ENCODE results near the gene AATK.

AATK gene

DNA sequence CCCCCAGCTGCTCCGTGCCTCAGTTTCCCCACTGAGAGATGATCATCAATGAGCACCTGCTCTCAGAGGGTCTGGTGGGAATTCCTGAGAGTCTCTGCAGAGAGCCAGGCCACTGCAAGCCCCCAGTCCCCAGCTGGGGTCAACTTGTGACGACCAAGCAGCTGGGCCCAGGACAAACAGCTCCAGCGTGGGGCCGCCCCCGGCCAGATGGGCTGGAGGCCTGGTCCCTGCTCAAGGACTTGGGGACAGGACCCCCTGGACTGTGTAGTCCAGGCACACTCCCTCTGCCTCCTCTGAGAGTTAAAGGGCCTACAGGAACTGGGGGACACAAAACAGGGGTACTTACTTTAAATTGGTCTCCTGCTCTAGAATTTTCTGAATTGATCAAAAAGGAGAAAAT lies 16.6 kb upstream of the AATK start:
- DNase-seq (ENCODE audit: low read depth) = no peak

DNA sequence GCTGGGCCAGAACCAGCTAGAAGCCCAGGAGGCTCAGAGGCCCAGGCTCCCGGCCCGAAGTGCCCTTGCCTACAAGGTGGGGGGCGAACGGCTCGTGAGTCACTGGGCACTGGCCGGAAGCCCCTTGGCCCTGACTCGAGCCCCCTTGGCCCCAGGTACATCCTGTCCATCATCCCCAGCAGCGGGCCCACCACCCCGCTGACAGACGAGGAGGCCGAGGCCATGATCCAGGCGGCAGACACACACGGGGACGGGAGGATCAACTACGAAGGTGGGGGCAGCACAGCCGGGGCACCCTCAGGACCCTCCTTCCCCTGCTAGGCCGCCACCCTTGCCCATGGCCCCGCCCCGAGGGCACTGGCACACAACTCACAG lies 15.8 kb upstream of the AATK start:
- no peak for DNase-seq (ENCODE audit: low read depth)

DNA sequence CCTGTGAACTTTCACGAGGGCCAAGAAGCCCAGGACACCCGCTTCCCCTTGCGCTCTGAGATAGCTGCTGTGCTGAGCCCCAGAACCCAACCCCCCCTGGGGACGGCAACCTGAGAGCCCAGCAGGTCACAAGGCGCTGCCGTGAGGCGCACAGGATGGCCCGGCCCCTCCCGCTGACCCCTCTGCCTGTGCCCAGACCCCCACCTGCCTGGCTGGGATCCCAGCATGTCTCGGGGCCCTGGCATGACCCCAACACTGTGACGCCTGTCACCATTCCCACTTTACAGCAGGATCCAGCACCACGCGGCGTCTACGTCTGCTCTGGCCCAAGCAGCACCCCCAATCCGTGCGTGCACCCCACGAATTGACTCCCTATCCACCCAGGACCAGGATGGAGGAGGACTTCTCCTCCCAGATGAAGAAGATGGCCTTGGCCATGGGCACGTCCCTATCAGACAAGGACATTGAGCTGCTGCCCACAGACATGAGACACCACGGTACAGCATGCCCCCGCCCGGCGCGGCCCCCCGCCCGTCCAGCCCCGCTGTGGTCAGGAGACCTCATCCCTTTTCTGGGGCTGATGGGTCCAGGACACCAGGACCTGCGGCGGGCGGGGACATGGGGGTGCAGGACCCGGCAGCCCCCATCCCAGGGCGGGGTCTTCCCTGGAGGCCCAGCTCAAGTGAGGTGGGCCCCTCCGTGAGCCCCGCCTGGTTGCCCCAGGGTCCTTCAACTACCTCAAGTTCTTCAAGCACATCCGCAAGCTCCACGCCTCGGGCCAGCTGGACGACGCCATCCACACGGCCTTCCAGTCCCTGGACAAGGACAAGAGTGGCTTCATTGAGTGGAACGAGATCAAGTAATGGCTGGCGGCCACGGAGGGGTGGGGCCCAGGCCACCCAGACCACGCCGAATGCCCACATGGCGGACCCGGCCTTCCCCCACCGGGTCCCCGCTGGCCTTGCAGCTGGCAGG lies 15.1 kb upstream of the AATK start:
- no peak for DNase-seq (ENCODE audit: low read depth)

DNA sequence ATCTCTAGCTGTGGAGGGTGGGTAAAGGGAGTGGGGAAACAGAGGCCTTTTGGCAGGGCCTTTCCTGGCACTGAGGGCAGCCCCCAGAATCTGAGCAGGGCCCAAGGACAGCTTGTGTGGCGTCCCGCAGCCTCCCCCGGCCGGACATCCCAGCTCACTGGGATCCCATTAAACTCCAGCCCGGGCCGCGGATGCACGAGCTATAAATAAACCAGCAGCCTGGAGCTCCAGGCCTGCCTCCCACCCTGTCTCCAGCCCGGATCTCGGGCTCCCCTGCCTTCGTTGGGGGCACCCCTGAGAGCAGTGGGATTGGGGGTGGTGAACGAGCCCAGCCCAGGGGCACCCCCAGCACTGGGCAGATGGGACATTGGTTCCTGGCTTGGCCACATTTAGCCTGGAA lies 13.8 kb upstream of the AATK start:
- DNase-seq (ENCODE audit: low read depth) = no peak

DNA sequence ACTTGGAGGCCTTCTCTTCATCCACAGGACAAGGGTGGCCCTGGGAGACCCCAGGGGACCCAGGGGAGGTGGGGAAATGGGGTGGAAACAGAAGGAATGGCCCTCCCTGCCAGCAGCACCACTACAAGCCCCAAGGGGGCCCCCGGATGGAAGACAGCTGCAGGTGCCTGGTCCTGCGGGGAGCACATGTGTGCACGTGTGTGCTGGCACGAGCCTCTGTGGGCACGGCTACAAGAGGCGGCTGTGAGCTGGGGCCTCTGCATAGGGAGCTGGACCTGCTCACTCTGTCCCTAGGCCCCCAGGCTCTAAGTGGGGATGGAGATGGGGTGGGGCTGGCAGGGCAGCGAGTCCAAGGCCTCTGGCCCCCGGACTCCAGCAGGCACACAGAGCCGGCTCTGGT lies 13.2 kb upstream of the AATK start:
- DNase-seq (ENCODE audit: low read depth) = no peak

DNA sequence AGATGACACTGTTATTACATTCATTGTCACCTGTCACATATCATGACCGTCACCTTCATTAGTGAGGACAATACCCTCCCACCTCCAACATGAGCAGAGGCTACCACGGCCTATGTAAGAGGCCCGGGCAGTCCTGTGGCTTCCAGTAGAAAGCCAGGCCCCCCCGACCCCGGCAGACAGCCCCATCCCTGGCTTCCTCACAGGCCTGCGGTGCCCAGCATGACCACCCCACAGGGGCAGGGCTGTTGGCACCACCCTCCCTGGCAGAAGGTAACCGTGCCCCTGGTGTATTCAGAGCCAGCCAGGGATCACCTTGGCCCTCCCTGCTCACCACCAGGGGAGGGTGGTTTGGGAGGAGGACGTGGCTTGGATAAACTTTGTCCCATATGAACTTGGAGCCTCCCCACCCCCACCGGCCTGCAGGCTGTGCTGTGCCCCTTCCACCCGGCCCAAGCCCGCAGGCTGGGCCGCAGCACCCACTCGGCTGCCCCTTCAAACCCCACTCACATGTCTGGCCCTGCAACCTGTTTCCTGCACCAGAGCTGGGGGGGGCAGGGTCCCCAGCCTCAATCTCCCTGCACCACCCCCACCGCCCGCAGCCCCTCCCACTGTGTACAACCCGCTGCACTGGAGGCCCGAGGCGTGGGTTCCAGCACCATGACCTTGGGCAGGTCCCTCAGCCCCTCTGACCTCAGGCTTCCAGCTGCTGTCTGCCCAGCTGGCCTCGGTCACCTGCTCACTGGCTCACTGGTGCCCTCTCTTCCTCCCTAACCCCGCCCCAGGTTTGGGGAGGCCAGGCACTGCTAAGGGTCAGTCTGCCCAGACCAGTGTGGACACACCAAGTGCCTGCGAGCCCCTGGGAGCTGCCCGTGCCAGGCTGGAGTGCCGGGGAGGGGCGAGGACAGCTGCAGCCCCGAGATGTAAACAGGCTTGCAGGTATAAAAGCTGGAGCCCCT lies 12.4 kb upstream of the AATK start:
- DNase-seq (ENCODE audit: low read depth) = no peak

DNA sequence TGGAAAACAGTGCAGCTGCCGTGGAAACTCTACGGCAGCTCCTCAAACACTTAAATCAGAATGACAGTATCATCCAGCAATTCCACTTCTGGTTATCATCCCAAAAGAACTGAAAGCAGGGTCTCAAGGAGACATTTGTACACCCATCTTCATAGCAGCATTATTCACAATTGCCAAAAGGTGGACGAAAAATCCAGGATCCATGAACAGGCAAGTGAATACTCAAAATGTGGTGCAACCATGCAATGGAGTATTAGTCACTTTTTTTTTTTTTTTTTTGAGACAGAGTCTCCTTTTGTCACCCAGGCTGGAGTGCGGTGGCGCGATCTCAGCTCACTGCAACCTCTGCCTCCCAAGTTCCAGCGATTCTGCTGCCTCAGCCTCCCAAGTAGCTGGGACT lies 10.6 kb upstream of the AATK start:
- no peak for DNase-seq (ENCODE audit: low read depth)

DNA sequence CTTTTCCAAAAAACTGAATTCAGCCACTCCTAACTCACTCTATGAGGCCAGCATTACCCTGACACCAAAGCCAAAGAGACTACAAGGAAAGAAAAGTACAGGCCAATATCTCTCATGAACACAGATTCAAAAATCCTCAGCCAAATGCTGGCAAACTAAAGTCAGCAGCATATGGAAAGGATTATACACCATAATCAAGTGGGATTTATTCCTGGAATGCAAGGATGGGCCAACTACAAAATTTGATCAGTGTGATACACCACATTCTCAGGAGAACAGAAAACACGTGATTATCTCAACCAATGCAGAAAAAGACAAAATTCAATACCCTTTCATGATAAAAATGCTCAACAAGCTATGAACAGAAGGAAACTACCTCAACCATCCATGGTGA lies 7.7 kb upstream of the AATK start:
- DNase-seq (ENCODE audit: low read depth) = no peak

DNA sequence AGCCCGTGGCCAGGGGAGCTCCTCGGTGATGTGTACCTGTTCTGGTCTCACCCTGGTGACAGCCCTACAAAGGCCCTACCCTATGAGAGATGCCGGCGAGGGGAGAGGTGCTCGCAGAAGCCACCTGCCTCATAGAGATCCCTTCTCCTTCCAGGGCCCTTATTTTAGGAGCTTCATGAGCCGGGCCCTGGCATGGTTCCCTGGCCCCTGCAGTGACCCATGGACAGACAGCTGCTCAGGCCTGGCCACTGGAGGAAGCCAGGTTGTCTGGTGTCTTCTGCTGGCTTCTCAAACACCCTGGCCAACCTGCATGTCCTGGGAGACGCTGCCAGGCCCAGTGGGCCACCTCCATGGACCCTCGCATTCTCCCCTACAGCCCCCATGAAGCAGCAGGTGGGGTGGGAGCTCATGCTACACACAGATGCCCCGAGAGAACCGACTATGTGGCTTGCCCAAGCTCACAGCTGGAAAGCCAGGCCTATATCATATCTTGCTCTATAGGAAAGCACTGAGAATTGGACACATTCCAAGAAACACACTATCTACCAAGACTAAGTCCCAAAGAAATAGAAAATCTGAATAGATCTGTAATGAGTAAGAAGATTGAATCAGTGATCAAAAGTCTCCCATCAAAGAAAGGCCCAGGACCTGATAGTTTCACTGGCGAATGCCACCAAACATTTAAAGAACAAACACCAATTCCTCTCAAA lies 7.2 kb upstream of the AATK start:
- DNase-seq (ENCODE audit: low read depth) = no peak

DNA sequence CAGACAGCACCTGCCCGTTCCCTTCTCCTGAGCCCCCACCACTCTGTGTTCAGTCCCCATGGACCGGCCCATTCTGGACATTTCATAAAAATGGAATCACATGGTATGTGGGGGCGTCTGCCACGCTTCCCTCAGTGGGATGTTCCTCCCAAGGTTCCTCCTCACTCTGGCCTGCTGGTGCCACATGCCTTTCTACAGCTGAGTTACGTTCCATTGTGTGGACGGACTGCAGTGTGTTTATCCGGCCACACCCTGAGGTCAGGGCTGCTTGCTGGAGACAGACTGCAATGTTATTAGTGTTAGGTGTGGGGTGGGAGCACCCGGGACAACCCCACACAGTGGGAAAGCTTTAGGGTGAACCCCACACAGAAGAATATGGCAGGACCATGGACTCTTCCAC lies 5.9 kb upstream of the AATK start:
- no peak for DNase-seq (ENCODE audit: low read depth)

DNA sequence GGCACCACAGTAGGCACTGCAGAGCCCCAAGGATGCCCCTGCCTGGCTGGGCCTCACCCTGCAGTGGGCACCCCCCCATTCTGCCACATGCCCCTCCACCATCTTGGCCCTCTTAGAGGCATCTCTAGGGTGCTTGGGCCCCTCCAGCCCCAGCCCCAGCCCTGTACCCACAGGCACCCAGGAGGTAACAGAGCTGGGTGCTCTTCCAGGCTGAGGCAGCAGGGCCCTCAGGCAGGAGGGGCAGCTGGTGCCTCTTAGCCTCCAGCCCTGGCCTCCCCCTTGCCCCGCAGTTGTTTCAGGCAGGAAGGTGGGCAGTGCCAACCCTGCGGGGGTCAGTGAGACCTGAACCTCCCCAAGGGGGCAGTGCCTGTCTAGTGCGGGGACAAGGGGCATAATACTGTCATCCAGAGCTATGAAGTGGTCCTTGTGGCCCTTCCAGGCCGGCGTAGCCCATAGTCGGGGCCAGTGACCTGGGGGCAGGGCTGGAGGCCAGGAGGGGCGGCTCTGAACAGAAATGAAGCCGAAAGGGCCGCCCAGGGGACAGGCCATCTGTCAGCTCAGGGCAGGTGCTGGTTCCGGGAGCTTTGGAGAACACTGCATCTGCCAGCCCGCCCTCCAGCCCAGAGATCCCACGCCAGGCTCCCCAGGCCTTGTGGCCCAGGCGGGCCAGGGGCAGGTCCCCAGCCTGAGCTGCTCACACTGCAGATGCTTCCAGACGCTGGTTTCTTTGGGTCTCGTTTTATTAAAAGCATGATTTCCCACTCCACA lies 4.9 kb upstream of the AATK start:
- DNase-seq (ENCODE audit: low read depth) = no peak

DNA sequence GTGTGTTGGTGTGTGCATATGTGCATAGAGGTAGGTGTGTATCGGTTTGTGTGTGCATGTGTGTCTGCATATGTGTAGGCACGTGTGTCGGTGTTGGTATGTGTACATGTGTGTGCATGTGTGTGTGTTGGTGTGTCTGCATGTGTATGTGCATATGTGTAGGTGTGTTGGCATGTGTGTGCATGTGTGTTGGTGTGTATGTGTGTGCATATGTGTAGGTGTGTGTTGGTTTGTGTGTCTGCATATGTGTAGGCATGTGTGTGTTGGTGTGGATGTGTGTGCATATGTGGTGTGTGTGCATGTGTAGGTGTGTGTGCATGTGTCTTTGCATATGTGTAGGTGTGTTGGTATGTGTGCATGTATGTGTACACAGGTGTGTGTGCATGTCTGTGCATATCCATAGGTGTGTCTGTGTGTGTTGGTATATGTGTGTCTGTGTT lies 3.9 kb upstream of the AATK start:
- DNase-seq (ENCODE audit: low read depth) = no peak

DNA sequence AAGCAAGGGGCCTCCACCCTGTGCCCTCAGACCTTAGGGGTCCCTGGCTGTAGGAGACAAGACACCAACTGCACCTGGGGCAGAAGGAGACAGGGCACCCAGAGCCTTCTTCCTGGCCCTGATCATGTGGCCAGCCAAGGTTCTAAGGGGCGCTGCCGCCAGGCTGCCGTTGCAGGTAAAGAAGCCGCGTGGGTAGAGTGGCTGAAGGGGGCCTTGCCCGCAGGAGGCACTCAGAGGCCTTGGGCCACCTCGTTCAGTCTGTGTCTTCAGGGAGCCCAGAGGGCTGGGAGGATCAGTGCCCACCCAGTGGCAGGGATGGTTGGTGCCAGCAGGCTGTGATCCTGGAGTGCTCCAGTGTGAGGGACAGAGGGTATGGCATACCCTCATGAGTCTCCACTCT lies 1.6 kb upstream of the AATK start:
- DNase-seq (ENCODE audit: low read depth) = no peak

DNA sequence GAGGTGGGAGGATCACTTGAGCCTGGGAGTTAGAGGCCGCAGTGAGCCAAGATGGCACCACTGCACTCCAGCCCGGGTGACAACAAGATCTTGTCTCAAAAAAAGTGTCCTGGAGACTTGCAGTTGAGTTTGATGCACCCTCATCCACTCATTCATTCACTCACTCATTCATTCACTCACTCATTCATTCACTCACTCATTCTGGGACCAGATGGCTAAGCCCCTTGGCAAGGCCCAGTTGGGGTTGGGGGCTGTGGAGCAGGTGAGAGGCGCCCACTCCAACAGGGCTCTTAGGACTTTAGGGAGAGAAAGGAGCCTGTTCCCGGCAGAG lies 1.1 kb upstream of the AATK start:
- DNase-seq (ENCODE audit: low read depth) = no peak

DNA sequence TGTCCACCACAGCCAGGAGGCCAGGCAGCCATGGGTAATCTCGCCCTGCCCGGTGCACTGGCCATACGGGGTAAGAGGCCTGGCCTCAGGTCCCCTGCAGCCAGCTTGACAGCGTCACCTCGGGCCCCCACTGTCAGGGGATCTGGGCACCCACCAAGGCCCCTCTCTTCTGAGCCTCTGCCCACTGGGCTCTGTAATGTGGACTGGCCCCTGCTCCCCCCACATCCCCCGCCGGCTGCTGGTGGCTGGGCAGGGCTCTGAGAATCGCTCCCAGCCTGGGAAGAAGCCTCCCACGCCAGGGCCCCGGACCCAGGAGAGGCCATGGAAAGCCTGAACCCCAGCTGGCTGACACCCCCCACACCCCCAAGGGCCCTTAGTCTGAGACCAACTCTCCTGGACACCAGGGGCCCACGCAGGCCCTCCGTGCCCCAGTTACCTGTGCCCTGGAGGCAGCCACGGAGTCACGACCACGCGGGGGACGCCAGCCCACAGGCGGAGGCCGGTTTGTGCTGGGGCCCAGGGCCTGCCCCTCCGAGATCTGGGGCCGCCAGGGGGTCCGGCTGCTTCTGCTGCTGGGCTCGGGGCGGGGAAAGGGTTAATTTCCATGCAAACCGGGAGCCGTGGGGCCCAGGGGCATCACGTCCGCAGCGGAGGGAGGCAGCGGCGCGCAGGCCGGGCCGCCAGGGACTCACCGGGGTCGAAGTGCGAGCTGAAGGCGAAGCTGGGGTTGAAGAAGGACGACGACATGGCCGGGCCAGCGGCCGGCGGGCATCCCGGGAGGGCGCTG lies 582 bp downstream of the AATK start, which contains the start of gene PVALEF:
TSS of gene PVALEF (plus strand) at position 262 of the 787 bp plus-strand sequence. CDS start 15,720 bp downstream, outside the sequence.
- DNase-seq (ENCODE audit: low read depth) = no peak

DNA sequence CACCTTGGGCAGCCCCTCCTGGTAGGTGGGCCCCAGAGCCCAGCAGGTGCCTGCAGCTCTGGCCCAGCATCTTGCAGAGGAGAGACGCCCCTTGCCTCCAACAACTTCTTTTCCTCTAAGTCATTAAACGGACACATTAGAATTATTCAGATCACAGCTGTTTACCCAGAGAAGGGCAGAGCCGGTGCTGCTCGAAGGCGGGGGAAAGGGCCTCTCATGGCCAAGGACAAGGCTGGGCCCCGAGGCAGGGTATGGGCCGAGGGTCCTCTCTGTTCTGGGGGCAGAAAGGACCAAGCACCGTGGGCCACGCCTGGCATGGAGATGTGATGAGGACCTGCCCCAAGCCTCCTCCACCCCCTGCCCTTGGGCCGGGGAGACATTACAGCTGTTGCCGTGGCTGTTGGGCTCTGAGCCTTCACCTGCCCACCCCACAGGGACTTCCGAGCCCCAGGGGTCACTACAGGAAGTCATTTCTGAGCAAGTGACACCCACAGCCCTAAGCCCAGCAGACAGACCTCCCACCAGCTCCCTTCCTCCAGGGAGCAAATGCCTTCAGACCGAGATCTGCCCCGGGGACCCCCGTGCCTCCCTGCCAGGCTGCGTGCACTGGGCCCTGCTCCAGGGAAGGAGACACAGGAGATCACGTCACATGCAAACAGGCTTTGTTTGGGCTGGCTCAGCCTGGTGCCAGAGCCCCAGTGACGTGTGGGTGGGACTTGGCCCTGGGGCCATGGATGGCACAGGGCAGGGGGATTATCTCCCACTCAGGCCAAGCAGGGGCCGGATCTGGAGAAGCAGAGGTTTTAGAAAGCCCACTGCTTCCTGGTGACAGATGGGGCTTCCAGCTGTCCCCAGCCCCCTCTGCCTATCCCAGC lies 1.4 kb downstream of the AATK start:
- no peak for DNase-seq (ENCODE audit: low read depth)

DNA sequence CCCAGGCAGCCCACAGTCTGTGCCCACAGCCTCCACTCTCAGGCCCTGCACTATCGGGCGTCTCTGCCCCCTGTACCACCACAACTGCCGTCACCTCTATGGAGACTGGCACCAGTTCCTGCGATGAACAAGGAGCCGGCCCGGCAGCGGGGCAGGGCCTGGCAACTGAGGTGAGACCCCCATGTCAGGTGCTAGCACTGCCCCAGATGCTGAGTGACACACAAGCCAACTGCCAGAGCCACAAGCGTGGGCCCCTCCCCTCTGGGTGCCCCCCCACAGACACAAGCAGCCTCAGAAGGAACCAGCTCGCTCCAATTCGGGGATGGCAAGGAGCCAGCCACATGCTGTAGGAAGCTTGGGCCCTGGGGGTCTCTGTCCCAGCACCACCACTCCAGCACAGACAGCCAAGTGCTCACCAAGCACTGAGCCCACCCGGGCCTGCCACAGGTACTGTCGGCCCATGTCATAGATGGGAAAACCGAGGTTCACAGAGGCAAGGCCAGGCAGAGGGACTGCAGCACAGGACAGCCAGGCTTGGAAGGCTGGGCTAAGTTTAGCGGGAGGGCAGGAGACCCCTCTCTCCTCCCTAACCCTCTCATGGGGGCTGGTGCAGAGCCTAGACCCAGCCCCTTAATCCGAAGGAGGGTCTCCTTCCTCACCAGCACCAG lies 2.2 kb downstream of the AATK start:
- DNase-seq (ENCODE audit: low read depth) = no peak

DNA sequence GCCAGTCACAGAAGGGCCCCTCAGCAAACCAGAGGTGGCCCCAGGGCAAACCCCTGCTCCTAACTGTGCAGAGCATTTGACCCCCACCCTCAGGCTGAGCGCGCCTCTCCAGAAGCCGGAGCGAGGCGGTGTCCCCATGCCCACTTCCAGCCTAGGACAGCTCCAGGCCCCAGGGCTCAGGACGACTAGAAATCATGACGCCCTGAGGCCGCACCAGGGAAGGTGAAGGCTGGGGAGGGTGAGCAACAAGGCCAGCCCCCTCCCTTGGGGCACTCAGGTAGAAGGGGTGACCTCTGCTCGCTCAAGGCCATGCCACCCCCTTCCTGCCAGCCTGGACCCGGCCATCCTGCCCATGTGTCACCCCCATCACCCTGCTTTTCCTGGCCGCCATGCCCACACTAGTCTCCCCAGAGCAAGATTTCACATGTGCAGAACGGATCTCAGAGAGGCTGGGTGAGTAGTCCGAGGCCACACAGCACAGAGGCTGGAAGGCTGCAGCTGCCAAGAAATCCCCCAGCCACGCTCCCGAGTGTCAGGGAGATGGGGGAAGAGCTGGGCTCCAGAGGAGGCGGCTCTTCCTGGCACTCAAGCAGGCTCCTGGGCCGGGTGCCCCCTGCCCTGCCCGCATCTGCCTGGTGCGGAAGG lies 2.8 kb downstream of the AATK start:
- DNase-seq (ENCODE audit: low read depth) = no peak

DNA sequence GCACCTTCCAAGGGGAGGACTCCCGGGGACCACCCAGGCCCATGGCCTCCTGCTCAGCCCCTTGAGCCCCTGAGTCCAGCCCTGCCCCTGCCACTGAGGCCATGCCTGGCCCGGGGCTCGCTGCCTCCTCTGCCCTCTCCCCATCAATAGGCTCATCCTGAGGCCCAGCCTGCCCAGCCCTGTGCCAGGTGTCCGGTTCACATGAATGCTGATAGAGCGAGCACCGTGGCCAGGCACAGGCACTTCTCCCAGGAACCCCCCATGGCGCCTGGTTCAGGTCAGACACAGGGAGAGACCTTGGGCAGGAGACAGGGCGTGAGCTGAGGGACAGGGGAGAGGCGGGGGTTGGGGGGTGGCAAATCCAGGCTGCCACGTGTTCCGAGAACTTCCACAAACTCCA lies 3.5 kb downstream of the AATK start:
- no peak for DNase-seq (ENCODE audit: low read depth)
